Thoracic aorta (tissue), 2 donors: Measurements from ENCODE around the gene CXCL8. TPM values are rescaled to one million over a fixed set of nuclear protein-coding genes. Genes with fewer than 3 reads are reported as not detected.
"Not testable (repeated sequence)": the region's sequence is repeated elsewhere in the genome, so short reads cannot be mapped to it uniquely, and the experiment has no call there.

Experiments
- ATAC-seq: fragments of 150-250 bp; one replicate; pipeline ENCODE4 v1.8.0; 2017; ENCODE audit warnings: low read depth; ENCODE audit not compliant: insufficient number of reproducible peaks, low FRiP score
- DNase-seq: peaks from one replicate; pipeline ENCODE4 v3.0.0-alpha.2; 2020; ENCODE audit warnings: low spot score
- H3K27ac ChIP-seq, 2 donors: fragments of 200-600 bp; sonication (generic); 1 replicate in 1 of 2; 2 replicates in 1 of 2; pipeline ENCODE4 v1.5.1; 2016; ENCODE audit warnings: mild to moderate bottlenecking in 2 of 2, moderate library complexity in 2 of 2
- H3K27me3 ChIP-seq: fragments of 200-600 bp; sonication (generic); replicated peaks from 2 replicates; pipeline ENCODE4 v1.6.0; 2016; ENCODE audit warnings: mild to moderate bottlenecking; ENCODE audit not compliant: insufficient read depth
- H3K36me3 ChIP-seq: fragments of 200-600 bp; sonication (generic); one replicate; pipeline ENCODE4 v1.5.1; 2016
- H3K4me1 ChIP-seq, 2 donors: fragments of 200-600 bp; sonication (generic); 1 replicate in 1 of 2; 2 replicates in 1 of 2; pipeline versions ENCODE4 v1.5.1 to v1.6.0; 2016; ENCODE audit warnings: low read depth in 2 of 2, mild to moderate bottlenecking in 1 of 2; ENCODE audit not compliant: control insufficient read depth in 1 of 2
- H3K4me3 ChIP-seq: fragments of 200-600 bp; sonication (generic); 2 replicates; pipeline ENCODE4 v1.5.1; 2016; ENCODE audit warnings: mild to moderate bottlenecking
- H3K9me3 ChIP-seq: fragments of 200-600 bp; sonication (generic); 2 replicates; pipeline ENCODE4 v1.5.1; 2016
- CTCF ChIP-seq: fragments of 200-600 bp; sonication (generic); IDR thresholded peaks from one replicate; pipeline ENCODE4 v1.5.1; 2019; ENCODE audit warnings: antibody characterized with exemption
- total RNA-seq, 2 donors: library from RNA; depleted of rRNA; stranded (reverse); fragments of >200 nt; gene quantifications; one replicate each; pipeline versions ENCODE4 v1.1.0 to v1.2.3, GENCODE V29; 2016

The CXCL8 gene
- total RNA-seq, 2 donors from 2014 or later, result 5.4 to 6.9 TPM

- H3K4me3 ChIP-seq, result no peak overlapping the region
- H3K36me3 ChIP-seq, result no peaks in the 10 kb centered on the region
- H3K27ac ChIP-seq, result no peak overlapping the region
- DNase-seq (no peak), ATAC-seq (no peak)
- H3K27me3 ChIP-seq, result no peaks in the 10 kb centered on the region
- no peaks in the 10 kb centered on the region for H3K4me1 ChIP-seq
- no peaks in the 10 kb centered on the region for H3K9me3 ChIP-seq
- TF ChIP-seq CTCF, result no peak
These were observed 24.9 kb downstream of the CXCL8 start for GRCh38 chr4:73765296-73765695.

- no peak for ATAC-seq
- Histone ChIP-seq H3K4me1 (peaks cover 7 to 9% of the 10 kb centered on the region in 2 donors), H3K4me3 (no peak overlapping the region), H3K27me3 (no peaks in the 10 kb centered on the region), H3K27ac (no peak overlapping the region), H3K9me3 (no peaks in the 10 kb centered on the region), H3K36me3 (no peaks in the 10 kb centered on the region)
- no peak for DNase-seq
- TF ChIP-seq CTCF, result no peak
These were observed 30.5 kb downstream of the CXCL8 start for GRCh38 chr4:73770917-73771316.

DNA sequence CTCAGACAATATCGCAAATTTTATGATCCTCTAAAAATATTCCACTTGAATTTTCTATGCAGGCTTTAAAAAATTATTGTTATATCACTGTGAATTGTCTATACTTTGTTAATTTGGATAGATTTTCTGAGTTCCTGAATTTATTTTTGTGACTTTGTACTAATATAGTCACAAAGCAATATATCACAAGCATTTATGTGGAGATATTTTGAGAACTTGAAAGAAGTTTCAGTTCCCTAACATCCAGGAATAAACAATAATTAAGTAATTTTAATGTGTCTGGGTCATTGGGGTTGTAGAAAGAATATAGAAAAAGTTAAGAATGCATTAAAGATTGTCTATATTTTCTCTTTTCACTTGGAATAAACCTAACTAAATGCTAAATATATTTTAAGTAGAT is 32.0 kb downstream of the CXCL8 start:
- no peak for TF ChIP-seq CTCF
- Histone ChIP-seq H3K27me3 (no peaks in the 10 kb centered on the region), H3K4me1 (peaks cover 14 to 20% of the 10 kb centered on the region in 2 donors), H3K4me3 (no peak overlapping the region), H3K9me3 (no peaks in the 10 kb centered on the region), H3K27ac (no peak overlapping the region), H3K36me3 (no peaks in the 10 kb centered on the region)
- no peak for ATAC-seq
- no peak for DNase-seq

GRCh38 chr4:73774406-73774805 is 34.0 kb downstream of the CXCL8 start:
- not testable (repeated sequence) for H3K4me3 ChIP-seq, ATAC-seq, H3K36me3 ChIP-seq, H3K27me3 ChIP-seq, DNase-seq, H3K9me3 ChIP-seq, H3K27ac ChIP-seq
- H3K4me1 ChIP-seq, result peaks cover 19 to 26% of the 10 kb centered on the region in 2 donors

DNA sequence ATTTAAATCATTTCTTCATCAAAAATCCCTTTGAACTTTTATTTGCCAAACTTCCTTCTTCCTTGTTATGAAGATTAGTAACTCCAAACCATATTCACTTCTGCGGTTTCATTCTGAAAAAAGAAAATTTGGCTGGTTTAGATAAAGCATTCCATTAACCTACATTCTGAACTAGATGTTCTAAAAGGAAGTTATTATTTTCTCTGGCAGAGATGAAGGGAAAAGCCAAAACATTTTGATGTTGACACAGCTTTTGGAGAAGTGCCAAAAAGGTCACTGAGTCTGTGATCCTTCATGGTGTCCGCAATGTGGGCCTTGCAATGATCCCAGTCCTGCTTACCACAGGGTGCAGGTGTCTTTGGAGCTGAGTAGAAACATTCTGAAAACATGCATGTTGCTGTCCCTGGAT is 36.0 kb downstream of the CXCL8 start:
- TF ChIP-seq CTCF, result no peak
- peak overlapping the region; percentile 7 for H3K4me3 ChIP-seq
- H3K27me3 ChIP-seq, result no peaks in the 10 kb centered on the region
- H3K36me3 ChIP-seq, result no peaks in the 10 kb centered on the region
- ATAC-seq, result peak; percentile 86
- peak overlapping the region; percentile 7 to 39 for H3K27ac ChIP-seq
- peaks cover 19 to 26% of the 10 kb centered on the region in 2 donors for H3K4me1 ChIP-seq
- peak; percentile 8 for DNase-seq
- no peaks in the 10 kb centered on the region for H3K9me3 ChIP-seq

GRCh38 chr4:73777612-73778011 is 37.2 kb downstream of the CXCL8 start:
- ATAC-seq (no peak), DNase-seq (no peak)
- peaks cover 19 to 26% of the 10 kb centered on the region in 2 donors for H3K4me1 ChIP-seq
- no peak overlapping the region for H3K4me3 ChIP-seq
- H3K36me3 ChIP-seq, result no peaks in the 10 kb centered on the region
- peak overlapping the region in 1 of 2 donors; percentile 8 for H3K27ac ChIP-seq
- TF ChIP-seq CTCF, result no peak
- H3K27me3 ChIP-seq, result no peaks in the 10 kb centered on the region
- no peaks in the 10 kb centered on the region for H3K9me3 ChIP-seq
